ENCODE results near the gene ABR.
"Not testable (repeated sequence)": the region's sequence is repeated elsewhere in the genome, so short reads cannot be mapped to it uniquely, and the experiment has no call there.

The ABR gene

GRCh38 chr17:1120596-1121441, 59.0 kb downstream of the ABR start:
- DNase-seq (ENCODE audit: low read depth): no peak

DNA sequence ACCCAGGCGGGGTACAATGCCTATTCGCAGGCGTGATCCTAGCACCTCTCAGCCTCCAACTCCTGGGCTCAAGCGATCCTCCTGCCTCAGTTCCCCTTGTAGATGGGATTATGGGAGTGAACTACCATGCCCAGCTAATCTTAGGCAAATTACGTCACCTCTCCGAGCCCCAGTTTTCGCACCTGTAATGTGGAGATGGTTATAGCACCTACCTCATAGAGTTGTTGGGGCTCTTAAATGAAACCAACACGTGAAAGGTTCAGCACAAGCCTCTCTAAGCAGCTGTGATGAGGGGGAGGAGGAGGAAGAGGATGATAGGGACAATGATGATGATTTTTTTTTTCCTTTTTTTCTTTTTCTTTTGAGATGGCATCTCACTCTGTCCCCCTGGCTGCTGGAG, 59.9 kb downstream of the ABR start:
- DNase-seq (ENCODE audit: low read depth): no peak

GRCh38 chr17:1116602-1117001, 63.2 kb downstream of the ABR start:
- no peak for DNase-seq (ENCODE audit: low read depth)

- no peak for DNase-seq (ENCODE audit: low read depth)
Measured at GRCh38 chr17:1112875-1113274, 66.9 kb downstream of the ABR start.

DNA sequence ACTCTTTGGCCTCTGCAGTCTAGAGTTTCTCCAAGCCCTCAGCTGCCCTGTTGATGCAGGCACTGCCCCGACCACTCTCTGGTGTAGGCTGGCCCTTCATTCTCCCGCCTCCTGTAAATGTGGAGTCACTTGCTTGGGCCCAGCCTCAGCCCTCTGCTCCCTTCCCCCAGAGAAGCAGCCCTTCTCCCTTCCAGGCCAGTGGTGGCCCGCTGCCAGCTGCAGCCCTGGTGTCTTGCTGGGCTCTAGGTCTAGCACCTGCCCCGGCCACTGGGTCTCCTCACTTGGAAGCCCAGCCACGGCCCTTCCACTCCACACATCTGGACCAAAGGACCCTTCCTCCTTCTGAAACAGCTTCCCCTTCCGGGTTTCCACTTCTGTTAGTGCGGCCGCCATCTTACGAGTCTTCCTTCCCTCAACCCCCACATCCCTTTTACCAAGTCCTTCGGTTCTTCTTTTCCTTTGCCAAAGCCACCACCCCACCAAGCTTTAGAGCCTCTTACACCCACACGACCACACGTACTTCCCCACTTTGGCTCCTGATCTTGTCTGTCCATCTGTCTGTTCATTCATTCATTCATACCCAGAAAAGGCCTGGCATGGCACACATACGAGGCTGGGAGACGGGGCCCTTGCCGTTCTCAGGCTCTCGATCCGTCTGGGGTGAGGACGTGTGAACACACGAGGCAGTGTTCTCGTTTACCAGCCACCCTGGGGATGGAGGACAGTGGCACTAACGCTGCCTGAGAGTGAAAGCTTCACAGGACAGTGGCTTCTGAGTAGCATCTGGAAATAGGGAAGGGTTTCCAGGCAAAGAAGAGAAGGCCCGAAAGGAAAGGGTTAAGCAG, 68.0 kb downstream of the ABR start:
- DNase-seq (ENCODE audit: low read depth): no peak

DNA sequence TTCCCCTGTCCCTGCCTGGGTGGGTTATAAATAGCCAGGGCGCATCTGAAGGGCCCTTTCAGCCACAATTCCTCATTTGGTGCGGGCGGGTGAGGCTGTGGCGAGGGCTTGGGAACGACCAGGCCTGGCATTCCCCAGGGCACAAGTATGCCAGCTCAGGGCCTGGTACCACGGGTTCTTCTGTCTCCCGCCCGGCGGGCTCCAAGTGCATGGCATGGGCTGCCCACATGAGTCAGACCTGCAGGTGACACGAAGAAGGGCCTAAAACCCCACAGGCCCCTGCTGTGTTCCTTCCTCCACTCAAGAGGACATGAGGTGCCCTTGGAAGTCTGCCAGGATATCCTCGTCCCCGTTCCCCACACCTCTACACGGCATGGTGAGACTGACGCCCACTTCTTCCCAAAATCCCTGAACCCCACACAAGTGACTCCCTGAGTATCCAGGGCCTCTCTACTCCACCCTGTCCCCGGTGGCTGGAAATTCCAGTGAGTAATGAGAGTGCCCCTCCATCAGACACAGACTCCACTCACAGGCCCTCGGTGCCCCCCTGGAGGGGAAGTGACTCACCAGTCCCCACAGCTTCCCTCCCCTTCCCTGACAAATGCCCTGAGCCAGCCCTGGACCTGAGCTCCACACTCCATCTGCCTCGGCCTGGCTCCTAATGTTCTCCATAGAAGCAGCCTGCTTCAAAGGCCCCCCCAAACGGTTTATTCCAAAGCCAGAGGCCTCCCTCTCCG, 68.8 kb downstream of the ABR start:
- peak; percentile 53 for DNase-seq (ENCODE audit: low read depth)

- DNase-seq (ENCODE audit: low read depth): no peak
Measured at GRCh38 chr17:1110541-1110861, 69.3 kb downstream of the ABR start.

DNA sequence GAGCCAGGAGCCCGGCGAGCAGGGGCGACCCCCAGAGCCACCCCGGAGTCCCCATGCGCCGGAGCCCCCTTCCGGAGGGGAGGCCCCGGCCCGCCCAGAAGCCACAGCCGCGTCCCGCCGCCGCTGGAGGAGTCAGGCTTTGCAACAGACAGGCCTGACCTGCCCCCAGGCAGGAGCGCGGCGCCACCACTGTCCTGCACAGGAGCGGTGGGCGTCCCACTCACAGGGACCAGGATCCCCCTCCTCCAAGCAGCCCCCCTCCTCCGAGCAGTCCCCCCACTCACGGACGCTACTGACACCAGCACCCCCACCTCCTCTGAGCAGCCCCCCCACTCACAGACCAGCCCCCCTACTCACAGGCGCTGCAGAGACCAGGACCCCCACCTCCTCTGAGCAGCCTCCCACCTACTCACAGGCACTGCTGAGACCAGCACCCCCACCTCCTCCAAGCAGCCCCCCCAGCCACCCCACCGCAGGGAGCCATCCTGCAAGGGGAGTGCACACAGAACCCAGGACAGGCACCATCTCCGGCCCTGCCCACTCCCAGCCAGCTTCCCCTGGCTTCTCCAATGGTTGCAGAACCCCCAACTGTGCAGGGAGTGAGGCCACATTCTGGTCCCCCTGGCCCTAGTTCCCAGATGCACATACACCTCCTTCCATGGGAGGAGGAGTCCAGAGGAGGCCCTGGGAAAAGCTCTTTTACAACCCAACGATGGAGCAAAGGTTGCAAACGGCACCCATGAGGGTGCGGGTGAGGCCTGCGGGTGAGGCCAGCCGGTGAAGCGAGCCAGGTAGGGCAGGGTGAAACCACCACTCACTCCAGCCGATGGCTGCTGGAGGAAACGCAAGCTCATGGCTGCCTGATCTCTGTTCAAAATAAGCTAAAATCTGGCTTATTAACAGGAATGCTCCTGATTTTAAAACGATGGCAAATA, 69.9 kb downstream of the ABR start:
- DNase-seq (ENCODE audit: low read depth): no peak

DNA sequence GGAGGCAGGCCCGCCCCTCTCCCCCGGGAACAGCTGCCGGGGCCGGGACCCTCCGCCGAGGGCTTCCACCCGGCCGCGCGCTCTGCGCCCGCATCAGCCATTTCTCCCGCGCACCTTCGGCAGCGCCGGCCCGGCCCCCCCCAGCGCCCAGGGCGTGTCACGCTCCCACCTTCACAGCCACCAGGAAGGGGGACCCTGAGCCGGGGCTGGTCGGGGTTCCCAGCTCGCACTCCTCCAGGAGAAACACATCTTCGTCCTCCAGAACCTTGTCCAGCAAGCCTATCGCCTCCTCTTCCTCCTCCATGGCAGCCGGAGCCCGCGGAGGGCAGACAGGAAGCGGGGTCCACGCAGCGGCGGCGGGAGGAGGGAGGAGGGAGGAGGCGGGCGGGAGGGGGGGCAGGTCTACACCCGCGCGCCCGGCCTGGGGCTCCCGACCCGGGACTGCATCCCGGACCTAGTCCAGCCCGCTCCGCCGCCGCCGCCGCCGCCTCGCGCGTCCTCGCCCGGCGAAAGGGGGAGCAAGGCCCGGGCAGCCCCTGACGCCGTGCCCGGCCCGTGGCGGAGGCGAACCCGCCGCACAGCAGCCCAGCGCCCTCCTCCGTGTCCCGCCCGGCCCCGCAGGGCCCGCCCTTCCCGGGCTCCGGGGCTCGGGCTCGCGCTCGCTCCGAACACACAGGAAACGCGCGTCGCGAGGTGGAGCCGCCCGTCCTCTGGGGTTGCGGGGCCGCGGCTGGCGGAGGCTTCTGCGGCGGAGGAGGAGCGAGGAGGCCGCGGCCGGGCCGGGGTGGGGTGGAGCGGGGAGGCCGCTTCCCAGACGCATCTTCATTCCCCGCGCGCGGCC, 70.8 kb downstream of the ABR start:
- peak; percentile 33 for DNase-seq (ENCODE audit: low read depth)

- no peak for DNase-seq (ENCODE audit: low read depth)
Measured at GRCh38 chr17:1108478-1108764, 71.4 kb downstream of the ABR start.

GRCh38 chr17:1107777-1108477, 71.9 kb downstream of the ABR start:
- no peak for DNase-seq (ENCODE audit: low read depth)

DNA sequence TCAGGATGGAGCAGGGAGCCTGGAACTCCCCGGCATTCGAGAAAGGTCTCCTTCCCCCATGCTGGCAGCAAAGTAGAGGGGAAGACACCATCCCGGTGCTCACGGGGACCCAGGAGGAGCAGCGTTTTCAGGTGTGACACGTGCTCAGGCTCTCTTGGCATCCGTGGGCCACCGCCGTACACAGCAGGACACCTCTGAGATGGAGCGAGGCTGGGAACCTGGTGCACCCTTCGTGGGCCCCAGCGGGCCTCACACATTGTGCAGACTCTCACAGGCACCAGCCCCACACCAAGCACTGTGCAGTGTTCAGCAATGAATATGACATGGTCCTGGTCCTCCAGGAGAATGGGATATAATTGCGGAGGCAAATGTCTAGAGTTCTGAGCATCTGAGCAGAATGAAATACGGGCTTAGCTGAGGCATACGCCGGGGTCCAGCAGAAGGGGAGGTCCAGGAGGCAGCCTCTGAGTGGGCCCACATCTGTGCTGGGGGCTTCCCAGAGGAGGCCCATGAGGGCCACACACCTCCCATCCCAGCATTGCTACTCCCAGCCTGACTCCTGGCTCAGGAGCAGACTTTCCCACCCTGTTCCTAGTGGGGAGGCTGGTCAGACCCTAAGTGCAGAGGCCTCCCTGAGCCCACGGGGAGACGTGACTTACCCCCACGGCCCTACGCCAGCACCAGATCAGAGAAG, 72.6 kb downstream of the ABR start:
- no peak for DNase-seq (ENCODE audit: low read depth)

GRCh38 chr17:1104222-1104621, 75.6 kb downstream of the ABR start:
- DNase-seq (ENCODE audit: low read depth): no peak

DNA sequence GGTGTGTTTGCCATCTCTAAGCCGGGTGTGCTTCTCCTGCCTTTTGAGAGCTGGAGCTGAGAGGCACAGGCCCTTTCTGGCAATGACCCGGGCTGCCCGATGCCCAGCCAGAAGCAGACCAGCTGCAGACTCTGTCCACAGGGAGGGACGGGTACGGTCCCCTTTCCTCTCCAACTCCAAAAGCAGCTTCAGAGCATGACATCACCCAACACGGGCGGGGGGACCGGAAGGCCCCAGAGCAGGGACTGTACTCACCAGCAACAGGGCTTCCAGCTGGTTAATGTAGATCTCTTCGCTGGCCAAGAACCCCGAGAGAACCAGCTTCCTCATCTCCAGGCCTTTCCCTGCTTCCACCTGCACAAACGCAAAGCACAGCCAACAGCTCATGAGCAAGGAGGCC, 79.4 kb downstream of the ABR start:
- DNase-seq (ENCODE audit: low read depth): no peak

- DNase-seq (ENCODE audit: low read depth): no peak
Measured at GRCh38 chr17:1099242-1099641, 80.5 kb downstream of the ABR start.

DNA sequence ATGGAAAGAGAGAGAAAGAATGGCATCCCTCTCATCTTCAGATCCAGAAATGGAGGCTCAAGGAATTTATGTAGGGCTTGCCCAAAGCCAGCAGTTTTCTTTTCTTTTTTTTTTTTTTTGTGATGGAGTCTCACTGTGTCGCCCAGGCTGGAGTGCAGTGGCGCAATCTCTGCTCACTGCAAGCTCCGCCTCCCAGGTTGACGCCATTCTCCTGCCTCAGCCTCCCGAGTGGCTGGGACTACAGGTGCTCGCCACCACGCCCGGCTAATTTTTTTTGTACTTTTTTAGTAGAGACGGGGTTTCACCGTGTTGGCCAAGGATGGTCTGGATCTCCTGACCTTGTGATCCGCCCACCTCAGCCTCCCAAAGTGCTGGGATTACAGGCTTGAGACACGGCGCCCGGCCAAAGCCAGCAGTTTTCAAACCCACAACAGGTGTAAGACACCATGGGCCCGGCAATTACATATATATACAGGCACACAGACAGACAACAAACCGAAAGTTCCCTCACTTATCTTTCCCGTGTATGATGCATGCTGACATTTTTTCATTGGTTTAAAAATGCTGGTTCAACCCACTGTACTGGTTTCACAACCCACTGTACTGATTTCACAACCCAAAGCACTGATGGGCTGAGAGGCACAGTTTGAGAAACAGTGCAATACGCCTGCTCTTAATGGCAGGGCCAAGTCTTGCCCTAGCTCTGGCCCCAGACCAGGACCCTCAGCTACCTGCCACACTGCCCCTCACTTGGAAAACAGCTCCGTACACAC, 81.6 kb downstream of the ABR start:
- DNase-seq (ENCODE audit: low read depth): not testable (repeated sequence)

- no peak for DNase-seq (ENCODE audit: low read depth)
Measured at GRCh38 chr17:1096215-1096614, 83.6 kb downstream of the ABR start.

DNA sequence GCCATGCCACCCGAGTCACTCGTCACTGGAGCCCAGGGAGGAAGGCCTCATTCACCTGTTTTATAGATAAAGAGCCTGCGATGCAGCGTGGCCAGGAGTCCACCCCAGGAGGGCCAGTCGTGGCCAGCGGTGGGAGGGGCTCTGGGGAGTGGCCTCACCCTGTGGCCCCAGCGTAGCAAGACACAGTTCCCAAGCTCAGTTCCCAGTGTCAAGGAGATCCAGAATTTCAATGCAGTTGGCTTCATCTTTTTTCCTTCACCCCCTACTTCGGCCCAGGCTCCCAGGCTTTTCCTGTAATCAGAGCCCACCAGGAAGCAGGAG, 84.0 kb downstream of the ABR start:
- no peak for DNase-seq (ENCODE audit: low read depth)
